ACC112 (cell line): ENCODE measurements around the gene SEPHS2.
"Not testable (repeated sequence)": the region's sequence is repeated elsewhere in the genome, so short reads cannot be mapped to it uniquely, and the experiment has no call there.

Experiments
- H2AFZ ChIP-seq: fragments of 200-600 bp; sonication (generic); one replicate; pipeline ENCODE4 v1.6.0; 2017; ENCODE audit warnings: antibody characterized with exemption, low read length; ENCODE audit not compliant: unreplicated experiment
- H3K27ac ChIP-seq: fragments of 200-600 bp; sonication (generic); 2 replicates; pipeline ENCODE4 v1.5.1; 2014; ENCODE audit warnings: low read depth, mild to moderate bottlenecking, antibody characterized with exemption, low read length, moderate library complexity
- H3K27me3 ChIP-seq: fragments of 200-600 bp; sonication (generic); 2 replicates; pipeline ENCODE4 v1.6.1; 2014; ENCODE audit warnings: mild to moderate bottlenecking, antibody characterized with exemption, low read length, moderate library complexity, mixed read lengths; ENCODE audit not compliant: insufficient read depth
- H3K36me3 ChIP-seq: fragments of 200-600 bp; sonication (generic); 2 replicates; pipeline ENCODE4 v1.6.1; 2016; ENCODE audit warnings: mild to moderate bottlenecking, antibody characterized with exemption, low read length, moderate library complexity, mixed read lengths; ENCODE audit not compliant: insufficient read depth
- H3K4me1 ChIP-seq: fragments of 200-600 bp; sonication (generic); one replicate; pipeline ENCODE4 v1.6.1; 2016; ENCODE audit warnings: low read length, mixed read lengths; ENCODE audit not compliant: insufficient read depth, unreplicated experiment, control insufficient read depth
- H3K4me3 ChIP-seq: fragments of 200-600 bp; sonication (generic); 2 replicates; pipeline ENCODE4 v1.5.1; 2014; ENCODE audit warnings: mild to moderate bottlenecking, low read depth, low read length
- H3K79me2 ChIP-seq: fragments of 200-600 bp; sonication (generic); one replicate; pipeline ENCODE4 v1.6.0; 2016; ENCODE audit warnings: low read length; ENCODE audit not compliant: control insufficient read depth, unreplicated experiment, insufficient read depth

The SEPHS2 gene

GRCh38 chr16:30397056-30397455 is 48.6 kb downstream of the SEPHS2 start:
- Histone ChIP-seq H3K79me2 (peaks cover 4% of the 10 kb centered on the region), H3K4me1 (peaks cover 14% of the 10 kb centered on the region), H3K36me3 (no peaks in the 10 kb centered on the region), H3K27ac (no peak overlapping the region), H2AFZ (no peak overlapping the region), H3K4me3 (no peak overlapping the region), H3K27me3 (no peaks in the 10 kb centered on the region)

- not testable (repeated sequence) for H3K27me3 ChIP-seq, H3K27ac ChIP-seq, H2AFZ ChIP-seq, H3K36me3 ChIP-seq, H3K79me2 ChIP-seq
- Histone ChIP-seq H3K4me3 (peak overlapping the region; percentile 99), H3K4me1 (peaks cover 14% of the 10 kb centered on the region)
Observed at GRCh38 chr16:30396627-30397026, 49.0 kb downstream of the SEPHS2 start.

- H3K36me3 ChIP-seq = no peaks in the 10 kb centered on the region
- peaks cover 4% of the 10 kb centered on the region for H3K79me2 ChIP-seq
- H3K27me3 ChIP-seq = no peaks in the 10 kb centered on the region
- H2AFZ ChIP-seq = no peak overlapping the region
- peak overlapping the region; percentile 99 for H3K4me3 ChIP-seq
- H3K4me1 ChIP-seq = peaks cover 14% of the 10 kb centered on the region
- H3K27ac ChIP-seq = no peak overlapping the region
Observed at GRCh38 chr16:30395992-30396585, 49.6 kb downstream of the SEPHS2 start.

GRCh38 chr16:30395155-30395991 is 50.3 kb downstream of the SEPHS2 start, which contains the start of gene ZNF48:
TSS of gene ZNF48 (plus strand) at chr16:30395420. CDS start at chr16:30395795, 375 bp downstream.
- Histone ChIP-seq H3K4me3 (peak within 1 kb of the TSS; percentile 99), H3K79me2 (peaks cover 4% of the 10 kb centered on the region), H3K36me3 (no peaks in the 10 kb centered on the region), H3K27me3 (no peaks in the 10 kb centered on the region), H2AFZ (peak within 1 kb of the TSS; percentile 84), H3K27ac (peak within 1 kb of the TSS; percentile 57), H3K4me1 (peaks cover 14% of the 10 kb centered on the region)

GRCh38 chr16:30394592-30395154 is 51.0 kb downstream of the SEPHS2 start:
- Histone ChIP-seq H3K4me3 (peak overlapping the region; percentile 99), H2AFZ (peak overlapping the region; percentile 84), H3K4me1 (peaks cover 10% of the 10 kb centered on the region), H3K36me3 (no peaks in the 10 kb centered on the region), H3K27me3 (no peaks in the 10 kb centered on the region), H3K79me2 (peaks cover 4% of the 10 kb centered on the region), H3K27ac (peak overlapping the region; percentile 57)
